GM19463 (cell line): ENCODE measurements around the gene NOP53.
"Not testable (repeated sequence)": the region's sequence is repeated elsewhere in the genome, so short reads cannot be mapped to it uniquely, and the experiment has no call there.

Experiments used
- ATAC-seq: cut with Tn5 transposase; IDR thresholded peaks from one replicate; pipeline ENCODE4 v1.9.1; 2021; ENCODE audit warnings: mild to moderate bottlenecking, moderate library complexity; ENCODE audit not compliant: unreplicated experiment

Gene NOP53

DNA sequence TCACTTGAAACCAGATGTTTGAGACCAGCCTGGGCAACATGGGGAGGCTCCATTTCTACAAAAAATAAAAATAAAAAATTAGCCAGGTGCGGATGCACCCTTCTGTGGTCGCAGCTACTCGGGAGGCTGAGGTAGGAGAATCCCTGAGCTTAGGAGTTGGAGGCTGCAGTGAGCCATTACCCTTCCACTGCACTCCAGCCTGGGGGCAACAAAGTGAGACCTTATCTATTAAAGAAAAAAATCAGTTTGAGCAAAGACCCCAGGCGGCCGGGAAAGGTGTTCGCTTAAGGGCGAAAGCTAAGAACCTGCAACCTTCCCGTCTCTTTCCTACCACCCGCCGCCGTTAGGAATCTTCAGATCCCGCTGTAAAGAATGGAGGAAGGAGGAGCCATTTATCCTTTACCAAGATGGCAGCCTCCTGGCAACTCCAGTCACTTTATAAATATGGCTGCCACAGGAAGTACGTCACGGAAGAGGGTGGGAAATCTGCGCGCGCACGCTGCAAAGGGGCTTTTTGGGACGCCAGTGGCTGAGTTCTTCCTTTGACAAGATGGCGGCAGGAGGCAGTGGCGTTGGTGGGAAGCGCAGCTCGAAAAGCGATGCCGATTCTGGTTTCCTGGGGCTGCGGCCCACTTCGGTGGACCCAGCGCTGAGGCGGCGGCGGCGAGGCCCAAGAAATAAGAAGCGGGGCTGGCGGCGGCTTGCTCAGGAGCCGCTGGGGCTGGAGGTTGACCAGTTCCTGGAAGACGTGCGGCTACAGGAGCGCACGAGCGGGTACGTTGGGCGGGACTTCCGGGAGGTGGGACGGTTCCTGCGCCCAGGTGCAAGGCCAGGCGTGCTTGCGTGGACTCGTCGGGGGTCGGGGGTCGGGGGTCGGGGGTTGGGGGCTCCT, at the start of gene NOP53:
Gene NOP53 (plus strand): TSS at position 537 of the 892 bp plus-strand sequence. CDS start 14 bp downstream, at position 551.
- ATAC-seq, result peak; percentile 69

- no peak for ATAC-seq
These were observed 48.7 kb upstream of the NOP53 start for GRCh38 chr19:47696635-47697034.

DNA sequence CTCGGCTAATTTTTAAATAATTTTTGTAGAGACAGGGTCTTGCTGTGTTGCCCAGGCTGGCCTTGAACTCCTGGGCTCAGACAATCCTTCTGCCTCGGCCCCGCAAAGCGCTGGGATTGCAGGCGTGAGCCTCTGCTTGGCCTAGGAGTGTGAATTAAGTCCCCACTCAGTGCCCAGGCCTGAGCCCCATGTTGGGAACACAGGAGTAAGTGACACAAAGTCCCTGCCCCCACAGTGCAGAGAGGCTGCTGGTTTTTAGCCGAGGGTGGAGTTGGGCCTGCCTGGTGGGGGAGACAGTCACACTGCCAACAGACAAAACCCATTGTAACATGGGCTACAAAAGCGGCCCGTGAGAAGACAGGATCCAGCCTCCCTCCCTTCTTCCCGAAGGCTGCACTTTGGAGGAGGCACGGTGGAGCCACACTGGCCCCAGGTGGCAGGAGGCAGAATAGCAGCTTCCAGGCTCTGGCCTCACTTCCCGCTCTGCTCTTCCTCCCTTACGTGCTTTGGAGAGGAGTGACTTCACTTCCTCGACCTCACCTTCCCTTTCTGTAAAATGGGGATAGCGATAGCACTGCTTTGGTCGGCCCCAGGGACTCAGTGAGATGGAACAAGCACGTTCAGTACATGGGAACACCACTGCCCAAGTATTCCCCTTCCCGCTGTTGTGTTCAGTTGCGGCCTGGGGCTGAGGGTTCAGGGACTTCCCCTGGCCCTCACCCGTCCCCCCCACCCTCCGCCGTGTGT, 47.3 kb upstream of the NOP53 start:
- no peak for ATAC-seq

DNA sequence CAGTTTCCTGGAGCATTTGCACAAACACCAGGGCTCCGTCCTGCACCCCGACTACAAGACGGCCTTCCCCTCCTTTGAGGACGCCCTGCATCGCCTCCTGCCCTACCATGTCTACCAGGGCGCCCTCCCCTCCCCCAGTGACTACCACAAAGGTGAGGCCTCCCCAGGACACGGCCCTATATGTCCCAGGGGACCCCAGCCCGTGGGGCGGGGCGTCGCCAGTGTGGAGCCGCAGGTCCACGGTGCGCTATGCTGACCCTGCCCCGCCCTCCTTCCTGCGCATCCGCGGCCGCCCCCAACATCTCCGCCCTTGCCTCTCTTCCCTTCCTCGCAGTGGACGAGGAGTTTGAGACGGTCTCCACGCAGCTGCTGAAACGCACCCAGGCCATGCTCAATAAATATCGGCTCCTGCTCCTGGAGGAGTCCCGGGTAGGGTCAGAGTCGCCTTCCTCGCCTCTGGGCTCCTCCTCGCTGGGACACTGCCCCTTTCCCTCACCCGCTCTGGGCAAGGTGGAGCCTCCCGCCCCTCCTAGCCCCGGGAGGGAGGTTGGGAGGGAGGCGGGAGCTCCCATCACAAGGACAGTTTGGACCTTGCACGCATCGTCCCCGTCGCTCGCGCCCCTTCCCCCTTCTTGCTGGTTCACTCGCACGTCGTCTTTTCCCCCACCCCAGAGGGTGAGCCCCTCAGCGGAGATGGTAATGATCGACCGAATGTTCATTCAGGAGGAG, 46.6 kb upstream of the NOP53 start:
- ATAC-seq, result no peak

GRCh38 chr19:47699360-47699917, 45.9 kb upstream of the NOP53 start:
- ATAC-seq, result no peak

GRCh38 chr19:47700934-47701716, 44.2 kb upstream of the NOP53 start:
- ATAC-seq, result no peak

- ATAC-seq, result no peak
These were observed 43.4 kb upstream of the NOP53 start for GRCh38 chr19:47701717-47702552.

DNA sequence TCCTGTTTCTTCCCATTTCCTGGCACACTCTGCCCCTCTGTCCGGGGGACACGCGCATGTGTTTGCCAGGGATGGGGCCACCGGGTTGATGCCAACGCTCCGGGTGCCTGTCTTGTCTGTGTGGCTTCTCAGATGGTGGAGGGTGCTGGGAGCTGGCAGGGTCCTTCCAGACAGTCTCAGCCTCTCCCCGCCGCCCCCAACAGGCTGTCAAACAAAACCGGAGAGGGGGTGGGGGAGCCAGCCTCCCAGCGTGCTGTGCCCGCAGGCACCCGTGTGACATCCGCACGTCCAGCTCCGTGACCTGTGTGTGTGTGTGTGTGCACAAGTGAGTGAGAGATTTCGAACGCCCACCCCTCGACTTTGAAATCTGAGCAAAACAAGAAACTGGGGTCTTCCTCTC, 42.7 kb upstream of the NOP53 start:
- ATAC-seq, result no peak

- no peak for ATAC-seq
These were observed 42.0 kb upstream of the NOP53 start for GRCh38 chr19:47703301-47703700.

- no peak for ATAC-seq
These were observed 41.3 kb upstream of the NOP53 start for GRCh38 chr19:47704024-47704423.

GRCh38 chr19:47704656-47705055, 40.7 kb upstream of the NOP53 start:
- ATAC-seq, result no peak

DNA sequence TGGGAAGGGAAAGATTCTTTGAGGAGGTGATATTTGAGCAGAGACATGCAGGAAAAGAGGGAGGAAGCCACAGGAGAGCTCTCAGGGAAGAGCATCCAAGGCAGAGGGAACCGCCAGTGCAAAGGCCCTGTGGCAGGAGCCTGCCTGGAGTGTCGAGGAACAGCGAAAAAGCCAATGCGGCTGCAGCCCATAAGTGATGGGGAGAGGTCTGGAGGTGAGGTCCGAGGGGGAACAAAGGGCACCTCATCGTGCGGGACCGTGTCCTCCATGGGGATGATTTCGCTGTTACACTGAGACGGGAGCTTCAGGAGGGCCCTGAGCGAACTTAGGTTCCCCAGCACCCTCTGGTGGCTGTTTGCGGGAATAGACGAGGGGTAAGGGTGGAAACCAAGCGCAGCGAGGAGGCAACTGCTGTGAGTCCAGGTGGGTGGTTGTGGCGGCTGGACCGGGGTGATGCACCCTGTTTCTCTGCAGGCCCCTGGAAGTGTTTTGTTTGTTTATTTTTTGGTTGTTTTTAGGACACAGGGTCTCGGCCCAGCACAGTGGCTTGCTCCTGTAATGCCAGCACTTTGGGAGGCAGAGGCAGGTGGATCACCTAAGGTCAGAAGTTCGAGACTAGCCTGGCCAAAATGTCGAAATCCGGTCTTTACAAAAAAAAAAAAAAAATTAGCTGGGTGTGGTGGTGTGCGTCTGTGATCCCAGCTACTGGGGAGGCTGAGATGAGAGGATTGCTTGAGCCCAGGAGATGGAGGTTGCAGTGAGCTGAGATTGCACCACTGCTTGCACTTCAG, 38.0 kb upstream of the NOP53 start:
- no peak for ATAC-seq

- no peak for ATAC-seq
These were observed 33.6 kb upstream of the NOP53 start for GRCh38 chr19:47711652-47712242.

- ATAC-seq, result no peak
These were observed 32.0 kb upstream of the NOP53 start, which contains the start of gene EHD2 for GRCh38 chr19:47713046-47714021. Gene EHD2 (plus strand): TSS chr19:47713422. CDS start chr19:47716613, 3,191 bp downstream.

DNA sequence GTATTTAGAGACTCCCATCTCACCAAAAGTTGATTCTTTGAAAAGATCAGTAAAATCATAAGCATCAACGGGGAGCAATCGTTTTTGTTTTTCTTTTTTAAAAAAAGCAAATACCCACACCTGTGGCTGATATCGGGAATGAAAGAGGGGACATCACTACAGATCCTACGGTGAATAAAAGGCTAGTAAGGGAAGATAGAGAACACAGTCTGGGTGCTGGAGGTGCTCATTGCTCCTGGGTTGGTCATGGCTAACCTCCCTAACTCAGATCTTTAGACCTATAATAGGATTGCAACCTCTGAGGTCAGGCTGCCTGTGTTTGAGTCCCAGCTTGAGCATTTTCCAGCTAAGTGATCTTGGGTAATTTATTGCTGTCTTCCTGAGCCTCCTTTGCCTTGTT, 31.0 kb upstream of the NOP53 start:
- ATAC-seq, result no peak

- not testable (repeated sequence) for ATAC-seq
These were observed 30.5 kb upstream of the NOP53 start for GRCh38 chr19:47714855-47715254.
